WTC11 (cell line): Measurements from ENCODE around the gene SAMD4A. TPM values are rescaled to one million over a fixed set of nuclear protein-coding genes. Genes with fewer than 3 reads are reported as not detected.

Experiments
- ATAC-seq: fragments of 200-7000 bp; cut with Tn5 transposase; 2 replicates; pipeline ENCODE4 v1.10.0; 2021; ENCODE audit warnings: mild to moderate bottlenecking, moderate library complexity
- CTCF ChIA-PET: fragments of 300-600 bp; sonication (Branson Sonifier 250); formaldehyde crosslinking; loops from one replicate; lab custom pipeline; 2021; ENCODE audit warnings: antibody characterized with exemption; lab: Charles Lee
- POLR2A ChIA-PET: fragments of 350-600 bp; sonication (Branson Sonifier 250); formaldehyde crosslinking; loops from one replicate; lab custom pipeline; 2021; ENCODE audit warnings: antibody characterized with exemption; lab: Charles Lee
- DNase-seq: peaks from one replicate; pipeline ENCODE4 v3.0.0; 2021; ENCODE audit warnings: low spot score
- H3K27ac Mint-ChIP-seq: 2 replicates; pipeline ENCODE4 v1.8.0; 2021; ENCODE audit warnings: mixed read lengths
- H3K27me3 Mint-ChIP-seq: 2 replicates; pipeline ENCODE4 v1.8.0; 2021; ENCODE audit warnings: low read depth, mild to moderate bottlenecking, moderate library complexity, mixed read lengths
- H3K36me3 Mint-ChIP-seq: 2 replicates; pipeline ENCODE4 v1.8.0; 2021; ENCODE audit warnings: mixed read lengths
- H3K4me1 Mint-ChIP-seq: 2 replicates; pipeline ENCODE4 v1.8.0; 2022; ENCODE audit warnings: mixed read lengths
- H3K4me3 Mint-ChIP-seq: 2 replicates; pipeline ENCODE4 v1.8.0; 2021; ENCODE audit warnings: mild to moderate bottlenecking, moderate library complexity, mixed read lengths
- H3K9me3 Mint-ChIP-seq: 2 replicates; pipeline ENCODE4 v1.8.0; 2021; ENCODE audit warnings: mixed read lengths
- ATF1 ChIP-seq: sonication (generic); formaldehyde crosslinking; IDR thresholded peaks from 2 replicates; pipeline ENCODE4 v1.8.1; 2023; ENCODE audit warnings: mild to moderate bottlenecking, moderate library complexity, missing genetic modification reagents
- EMX1 ChIP-seq: fragments of 250-450 bp; sonication (Bioruptor Pico); IDR thresholded peaks from 2 replicates; pipeline ENCODE4 v1.8.0; 2021; ENCODE audit warnings: mild to moderate bottlenecking
- FOXJ3 ChIP-seq: sonication (generic); formaldehyde crosslinking; IDR thresholded peaks from 2 replicates; pipeline ENCODE4 v1.9.0; 2021; ENCODE audit warnings: missing genetic modification reagents, mild to moderate bottlenecking, borderline replicate concordance
- FOXP1 ChIP-seq: sonication (generic); formaldehyde crosslinking; IDR thresholded peaks from 2 replicates; pipeline ENCODE4 v1.8.0; 2022; ENCODE audit warnings: missing genetic modification reagents, mild to moderate bottlenecking, moderate library complexity, borderline replicate concordance
- GABPB1 ChIP-seq: sonication (generic); formaldehyde crosslinking; IDR thresholded peaks from 2 replicates; pipeline ENCODE4 v1.8.1; 2023; ENCODE audit warnings: mild to moderate bottlenecking, missing genetic modification reagents
- HMGA2 ChIP-seq: fragments of 250-450 bp; sonication (Bioruptor Pico); IDR thresholded peaks from 2 replicates; pipeline ENCODE4 v1.4.0; 2021; ENCODE audit warnings: mild to moderate bottlenecking, moderate library complexity
- MYBL2 ChIP-seq: sonication (generic); formaldehyde crosslinking; IDR thresholded peaks from 2 replicates; pipeline ENCODE4 v1.8.1; 2023; ENCODE audit warnings: mild to moderate bottlenecking, moderate library complexity, missing genetic modification reagents
- NFE2L1 ChIP-seq: sonication (generic); formaldehyde crosslinking; IDR thresholded peaks from 2 replicates; pipeline ENCODE4 v1.8.1; 2023; ENCODE audit warnings: missing genetic modification reagents
- OVOL2 ChIP-seq: fragments of 250-450 bp; sonication (Bioruptor Pico); IDR thresholded peaks from 2 replicates; pipeline ENCODE4 v1.9.0; 2021; ENCODE audit warnings: mild to moderate bottlenecking, borderline replicate concordance
- RELA ChIP-seq: sonication (generic); formaldehyde crosslinking; IDR thresholded peaks from 2 replicates; pipeline ENCODE4 v1.8.1; 2022; ENCODE audit warnings: missing genetic modification reagents, mild to moderate bottlenecking, borderline replicate concordance
- ZNF121 ChIP-seq: sonication (generic); formaldehyde crosslinking; IDR thresholded peaks from 2 replicates; pipeline ENCODE4 v1.8.0; 2023; ENCODE audit warnings: missing genetic modification reagents
- ZNF138 ChIP-seq: sonication (generic); formaldehyde crosslinking; conservative IDR thresholded peaks from 2 replicates; pipeline ENCODE4 v1.8.1; 2022; ENCODE audit warnings: mild to moderate bottlenecking, moderate library complexity, missing genetic modification reagents
- ZNF423 ChIP-seq: fragments of 250-450 bp; sonication (Bioruptor Pico); IDR thresholded peaks from 2 replicates; pipeline ENCODE4 v2.1.2; 2022; ENCODE audit warnings: mild to moderate bottlenecking, moderate library complexity
- total RNA-seq: library from RNA; stranded (reverse); gene quantifications from 3 replicates; pipeline ENCODE4 v1.2.3, GENCODE V29; 2021
- TF ChIP-seq, protein P1 (sequence below): sonication (generic); formaldehyde crosslinking; IDR thresholded peaks from 2 replicates; pipeline ENCODE4 v1.8.1; 2023; ENCODE audit warnings: mild to moderate bottlenecking, moderate library complexity, missing genetic modification reagents
- TF ChIP-seq, protein P2 (sequence below): sonication (generic); formaldehyde crosslinking; IDR thresholded peaks from 2 replicates; pipeline ENCODE4 v1.8.1; 2023; ENCODE audit warnings: mild to moderate bottlenecking, missing genetic modification reagents
- TF ChIP-seq, protein P3 (sequence below): sonication (generic); formaldehyde crosslinking; IDR thresholded peaks from 2 replicates; pipeline ENCODE4 v1.8.0; 2022; ENCODE audit warnings: mild to moderate bottlenecking, missing genetic modification reagents
- TF ChIP-seq, protein P4 (sequence below): sonication (generic); formaldehyde crosslinking; IDR thresholded peaks from 2 replicates; pipeline ENCODE4 v1.8.1; 2023; ENCODE audit warnings: mild to moderate bottlenecking, missing genetic modification reagents, moderate library complexity
- TF ChIP-seq, protein P5 (sequence below): sonication (generic); formaldehyde crosslinking; IDR thresholded peaks from 2 replicates; pipeline ENCODE4 v1.8.0; 2023; ENCODE audit warnings: mild to moderate bottlenecking, missing genetic modification reagents
- TF ChIP-seq, protein P6 (sequence below): sonication (generic); formaldehyde crosslinking; IDR thresholded peaks from 2 replicates; pipeline ENCODE4 v1.8.1; 2022; ENCODE audit warnings: missing genetic modification reagents, borderline replicate concordance
- TF ChIP-seq, protein P7 (sequence below): sonication (generic); formaldehyde crosslinking; IDR thresholded peaks from 2 replicates; pipeline ENCODE4 v1.8.0; 2022; ENCODE audit warnings: mild to moderate bottlenecking, missing genetic modification reagents
- TF ChIP-seq, protein P8 (sequence below): sonication (generic); formaldehyde crosslinking; IDR thresholded peaks from 2 replicates; pipeline ENCODE4 v1.8.0; 2023; ENCODE audit warnings: missing genetic modification reagents
- TF ChIP-seq, protein P9 (sequence below): fragments of 200-600 bp; IDR thresholded peaks from 2 replicates; pipeline ENCODE4 v1.8.0; 2022; ENCODE audit warnings: antibody characterized with exemption

The SAMD4A gene
- total RNA-seq, 1 experiment from 2014 or later: 6.0 TPM

DNA sequence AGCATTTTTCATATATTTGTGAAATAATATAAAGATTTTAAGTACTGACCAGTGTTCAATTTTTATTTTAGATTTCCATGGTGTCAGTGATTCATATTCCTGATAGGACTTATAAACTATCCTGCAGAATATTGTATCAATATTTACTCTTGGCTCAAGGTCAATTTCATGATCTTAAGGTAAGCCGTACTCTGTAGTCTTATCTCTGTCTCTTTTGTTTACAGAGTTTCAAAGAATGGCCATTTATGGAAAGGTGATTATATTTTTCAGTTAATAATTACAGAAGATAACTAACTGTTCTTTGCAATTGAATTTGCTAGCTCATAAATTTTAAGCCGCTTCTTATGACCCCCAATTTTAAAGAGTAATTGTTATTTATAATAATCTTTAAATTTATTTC is 29.3 kb upstream of the SAMD4A start:
- peaks cover 17% of the 10 kb centered on the region for H3K4me1 Mint-ChIP-seq
- CTCF ChIA-PET: no interaction called here
- POLR2A ChIA-PET: no interaction called here
- H3K9me3 Mint-ChIP-seq: no peaks in the 10 kb centered on the region
- no peak overlapping the region for H3K4me3 Mint-ChIP-seq
- H3K27me3 Mint-ChIP-seq: no peaks in the 10 kb centered on the region
- TF ChIP-seq MYBL2: no peak
- no peak for TF ChIP-seq GABPB1 (CRISPR knock-in tag)
- TF ChIP-seq RELA (CRISPR knock-in tag): no peak
- TF ChIP-seq, protein P1, sequence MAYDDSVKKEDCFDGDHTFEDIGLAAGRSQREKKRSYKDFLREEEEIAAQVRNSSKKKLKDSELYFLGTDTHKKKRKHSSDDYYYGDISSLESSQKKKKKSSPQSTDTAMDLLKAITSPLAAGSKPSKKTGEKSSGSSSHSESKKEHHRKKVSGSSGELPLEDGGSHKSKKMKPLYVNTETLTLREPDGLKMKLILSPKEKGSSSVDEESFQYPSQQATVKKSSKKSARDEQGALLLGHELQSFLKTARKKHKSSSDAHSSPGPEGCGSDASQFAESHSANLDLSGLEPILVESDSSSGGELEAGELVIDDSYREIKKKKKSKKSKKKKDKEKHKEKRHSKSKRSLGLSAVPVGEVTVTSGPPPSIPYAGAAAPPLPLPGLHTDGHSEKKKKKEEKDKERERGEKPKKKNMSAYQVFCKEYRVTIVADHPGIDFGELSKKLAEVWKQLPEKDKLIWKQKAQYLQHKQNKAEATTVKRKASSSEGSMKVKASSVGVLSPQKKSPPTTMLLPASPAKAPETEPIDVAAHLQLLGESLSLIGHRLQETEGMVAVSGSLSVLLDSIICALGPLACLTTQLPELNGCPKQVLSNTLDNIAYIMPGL (CRISPR knock-in tag): no peak
- no peak for TF ChIP-seq ZNF121 (CRISPR knock-in tag)
- no peak overlapping the region for H3K27ac Mint-ChIP-seq
- peaks cover 6% of the 10 kb centered on the region; the same call in 1 of the 2 replicates for H3K36me3 Mint-ChIP-seq
- no peak for ATAC-seq
- DNase-seq: no peak

DNA sequence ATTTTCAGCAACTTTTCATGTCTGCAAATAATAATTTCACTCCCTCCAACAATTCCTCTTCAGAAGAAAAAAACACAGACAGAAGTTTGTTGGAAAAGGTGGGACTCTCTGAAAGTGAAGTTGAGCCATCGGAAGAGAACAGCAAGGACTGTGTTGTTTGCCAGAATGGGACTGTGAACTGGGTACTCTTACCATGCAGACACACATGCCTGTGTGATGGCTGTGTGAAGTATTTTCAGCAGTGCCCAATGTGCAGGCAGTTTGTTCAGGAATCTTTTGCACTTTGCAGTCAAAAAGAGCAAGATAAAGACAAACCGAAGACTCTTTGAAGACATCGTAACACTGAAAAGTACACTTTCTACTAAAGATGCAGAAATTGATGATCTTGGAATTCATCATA is 28.9 kb upstream of the SAMD4A start:
- H3K9me3 Mint-ChIP-seq: no peaks in the 10 kb centered on the region
- no peaks in the 10 kb centered on the region for H3K27me3 Mint-ChIP-seq
- H3K36me3 Mint-ChIP-seq: peaks cover 6% of the 10 kb centered on the region; the same call in 1 of the 2 replicates
- no peak for ATAC-seq
- ChIA-PET POLR2A (no interaction called here), CTCF (no interaction called here)
- DNase-seq: no peak
- H3K4me3 Mint-ChIP-seq: no peak overlapping the region
- H3K4me1 Mint-ChIP-seq: peaks cover 18% of the 10 kb centered on the region
- no peak overlapping the region for H3K27ac Mint-ChIP-seq
- TF ChIP-seq FOXJ3 (CRISPR knock-in tag) (no peak), FOXP1 (no peak), NFE2L1 (no peak), ATF1 (CRISPR knock-in tag) (no peak), EMX1 (no peak), OVOL2 (no peak), ZNF423 (CRISPR knock-in tag) (no peak), HMGA2 (CRISPR knock-in tag) (no peak), ZNF138 (no peak)
- TF ChIP-seq, protein P2, sequence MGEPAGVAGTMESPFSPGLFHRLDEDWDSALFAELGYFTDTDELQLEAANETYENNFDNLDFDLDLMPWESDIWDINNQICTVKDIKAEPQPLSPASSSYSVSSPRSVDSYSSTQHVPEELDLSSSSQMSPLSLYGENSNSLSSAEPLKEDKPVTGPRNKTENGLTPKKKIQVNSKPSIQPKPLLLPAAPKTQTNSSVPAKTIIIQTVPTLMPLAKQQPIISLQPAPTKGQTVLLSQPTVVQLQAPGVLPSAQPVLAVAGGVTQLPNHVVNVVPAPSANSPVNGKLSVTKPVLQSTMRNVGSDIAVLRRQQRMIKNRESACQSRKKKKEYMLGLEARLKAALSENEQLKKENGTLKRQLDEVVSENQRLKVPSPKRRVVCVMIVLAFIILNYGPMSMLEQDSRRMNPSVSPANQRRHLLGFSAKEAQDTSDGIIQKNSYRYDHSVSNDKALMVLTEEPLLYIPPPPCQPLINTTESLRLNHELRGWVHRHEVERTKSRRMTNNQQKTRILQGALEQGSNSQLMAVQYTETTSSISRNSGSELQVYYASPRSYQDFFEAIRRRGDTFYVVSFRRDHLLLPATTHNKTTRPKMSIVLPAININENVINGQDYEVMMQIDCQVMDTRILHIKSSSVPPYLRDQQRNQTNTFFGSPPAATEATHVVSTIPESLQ (CRISPR knock-in tag): no peak
- TF ChIP-seq, protein P3, sequence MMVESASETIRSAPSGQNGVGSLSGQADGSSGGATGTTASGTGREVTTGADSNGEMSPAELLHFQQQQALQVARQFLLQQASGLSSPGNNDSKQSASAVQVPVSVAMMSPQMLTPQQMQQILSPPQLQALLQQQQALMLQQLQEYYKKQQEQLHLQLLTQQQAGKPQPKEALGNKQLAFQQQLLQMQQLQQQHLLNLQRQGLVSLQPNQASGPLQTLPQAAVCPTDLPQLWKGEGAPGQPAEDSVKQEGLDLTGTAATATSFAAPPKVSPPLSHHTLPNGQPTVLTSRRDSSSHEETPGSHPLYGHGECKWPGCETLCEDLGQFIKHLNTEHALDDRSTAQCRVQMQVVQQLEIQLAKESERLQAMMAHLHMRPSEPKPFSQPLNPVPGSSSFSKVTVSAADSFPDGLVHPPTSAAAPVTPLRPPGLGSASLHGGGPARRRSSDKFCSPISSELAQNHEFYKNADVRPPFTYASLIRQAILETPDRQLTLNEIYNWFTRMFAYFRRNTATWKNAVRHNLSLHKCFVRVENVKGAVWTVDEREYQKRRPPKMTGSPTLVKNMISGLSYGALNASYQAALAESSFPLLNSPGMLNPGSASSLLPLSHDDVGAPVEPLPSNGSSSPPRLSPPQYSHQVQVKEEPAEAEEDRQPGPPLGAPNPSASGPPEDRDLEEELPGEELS (CRISPR knock-in tag): no peak
- TF ChIP-seq, protein P4, sequence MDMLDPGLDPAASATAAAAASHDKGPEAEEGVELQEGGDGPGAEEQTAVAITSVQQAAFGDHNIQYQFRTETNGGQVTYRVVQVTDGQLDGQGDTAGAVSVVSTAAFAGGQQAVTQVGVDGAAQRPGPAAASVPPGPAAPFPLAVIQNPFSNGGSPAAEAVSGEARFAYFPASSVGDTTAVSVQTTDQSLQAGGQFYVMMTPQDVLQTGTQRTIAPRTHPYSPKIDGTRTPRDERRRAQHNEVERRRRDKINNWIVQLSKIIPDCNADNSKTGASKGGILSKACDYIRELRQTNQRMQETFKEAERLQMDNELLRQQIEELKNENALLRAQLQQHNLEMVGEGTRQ (CRISPR knock-in tag): no peak
- TF ChIP-seq, protein P5, sequence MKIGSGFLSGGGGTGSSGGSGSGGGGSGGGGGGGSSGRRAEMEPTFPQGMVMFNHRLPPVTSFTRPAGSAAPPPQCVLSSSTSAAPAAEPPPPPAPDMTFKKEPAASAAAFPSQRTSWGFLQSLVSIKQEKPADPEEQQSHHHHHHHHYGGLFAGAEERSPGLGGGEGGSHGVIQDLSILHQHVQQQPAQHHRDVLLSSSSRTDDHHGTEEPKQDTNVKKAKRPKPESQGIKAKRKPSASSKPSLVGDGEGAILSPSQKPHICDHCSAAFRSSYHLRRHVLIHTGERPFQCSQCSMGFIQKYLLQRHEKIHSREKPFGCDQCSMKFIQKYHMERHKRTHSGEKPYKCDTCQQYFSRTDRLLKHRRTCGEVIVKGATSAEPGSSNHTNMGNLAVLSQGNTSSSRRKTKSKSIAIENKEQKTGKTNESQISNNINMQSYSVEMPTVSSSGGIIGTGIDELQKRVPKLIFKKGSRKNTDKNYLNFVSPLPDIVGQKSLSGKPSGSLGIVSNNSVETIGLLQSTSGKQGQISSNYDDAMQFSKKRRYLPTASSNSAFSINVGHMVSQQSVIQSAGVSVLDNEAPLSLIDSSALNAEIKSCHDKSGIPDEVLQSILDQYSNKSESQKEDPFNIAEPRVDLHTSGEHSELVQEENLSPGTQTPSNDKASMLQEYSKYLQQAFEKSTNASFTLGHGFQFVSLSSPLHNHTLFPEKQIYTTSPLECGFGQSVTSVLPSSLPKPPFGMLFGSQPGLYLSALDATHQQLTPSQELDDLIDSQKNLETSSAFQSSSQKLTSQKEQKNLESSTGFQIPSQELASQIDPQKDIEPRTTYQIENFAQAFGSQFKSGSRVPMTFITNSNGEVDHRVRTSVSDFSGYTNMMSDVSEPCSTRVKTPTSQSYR (CRISPR knock-in tag): no peak
- TF ChIP-seq, protein P6, sequence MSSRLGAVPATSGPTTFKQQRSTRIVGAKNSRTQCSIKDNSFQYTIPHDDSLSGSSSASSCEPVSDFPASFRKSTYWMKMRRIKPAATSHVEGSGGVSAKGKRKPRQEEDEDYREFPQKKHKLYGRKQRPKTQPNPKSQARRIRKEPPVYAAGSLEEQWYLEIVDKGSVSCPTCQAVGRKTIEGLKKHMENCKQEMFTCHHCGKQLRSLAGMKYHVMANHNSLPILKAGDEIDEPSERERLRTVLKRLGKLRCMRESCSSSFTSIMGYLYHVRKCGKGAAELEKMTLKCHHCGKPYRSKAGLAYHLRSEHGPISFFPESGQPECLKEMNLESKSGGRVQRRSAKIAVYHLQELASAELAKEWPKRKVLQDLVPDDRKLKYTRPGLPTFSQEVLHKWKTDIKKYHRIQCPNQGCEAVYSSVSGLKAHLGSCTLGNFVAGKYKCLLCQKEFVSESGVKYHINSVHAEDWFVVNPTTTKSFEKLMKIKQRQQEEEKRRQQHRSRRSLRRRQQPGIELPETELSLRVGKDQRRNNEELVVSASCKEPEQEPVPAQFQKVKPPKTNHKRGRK: no peak
- TF ChIP-seq, protein P7, sequence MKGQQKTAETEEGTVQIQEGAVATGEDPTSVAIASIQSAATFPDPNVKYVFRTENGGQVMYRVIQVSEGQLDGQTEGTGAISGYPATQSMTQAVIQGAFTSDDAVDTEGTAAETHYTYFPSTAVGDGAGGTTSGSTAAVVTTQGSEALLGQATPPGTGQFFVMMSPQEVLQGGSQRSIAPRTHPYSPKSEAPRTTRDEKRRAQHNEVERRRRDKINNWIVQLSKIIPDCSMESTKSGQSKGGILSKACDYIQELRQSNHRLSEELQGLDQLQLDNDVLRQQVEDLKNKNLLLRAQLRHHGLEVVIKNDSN (CRISPR knock-in tag): no peak
- TF ChIP-seq, protein P8, sequence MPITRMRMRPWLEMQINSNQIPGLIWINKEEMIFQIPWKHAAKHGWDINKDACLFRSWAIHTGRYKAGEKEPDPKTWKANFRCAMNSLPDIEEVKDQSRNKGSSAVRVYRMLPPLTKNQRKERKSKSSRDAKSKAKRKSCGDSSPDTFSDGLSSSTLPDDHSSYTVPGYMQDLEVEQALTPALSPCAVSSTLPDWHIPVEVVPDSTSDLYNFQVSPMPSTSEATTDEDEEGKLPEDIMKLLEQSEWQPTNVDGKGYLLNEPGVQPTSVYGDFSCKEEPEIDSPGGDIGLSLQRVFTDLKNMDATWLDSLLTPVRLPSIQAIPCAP: no peak
- TF ChIP-seq, protein P9, sequence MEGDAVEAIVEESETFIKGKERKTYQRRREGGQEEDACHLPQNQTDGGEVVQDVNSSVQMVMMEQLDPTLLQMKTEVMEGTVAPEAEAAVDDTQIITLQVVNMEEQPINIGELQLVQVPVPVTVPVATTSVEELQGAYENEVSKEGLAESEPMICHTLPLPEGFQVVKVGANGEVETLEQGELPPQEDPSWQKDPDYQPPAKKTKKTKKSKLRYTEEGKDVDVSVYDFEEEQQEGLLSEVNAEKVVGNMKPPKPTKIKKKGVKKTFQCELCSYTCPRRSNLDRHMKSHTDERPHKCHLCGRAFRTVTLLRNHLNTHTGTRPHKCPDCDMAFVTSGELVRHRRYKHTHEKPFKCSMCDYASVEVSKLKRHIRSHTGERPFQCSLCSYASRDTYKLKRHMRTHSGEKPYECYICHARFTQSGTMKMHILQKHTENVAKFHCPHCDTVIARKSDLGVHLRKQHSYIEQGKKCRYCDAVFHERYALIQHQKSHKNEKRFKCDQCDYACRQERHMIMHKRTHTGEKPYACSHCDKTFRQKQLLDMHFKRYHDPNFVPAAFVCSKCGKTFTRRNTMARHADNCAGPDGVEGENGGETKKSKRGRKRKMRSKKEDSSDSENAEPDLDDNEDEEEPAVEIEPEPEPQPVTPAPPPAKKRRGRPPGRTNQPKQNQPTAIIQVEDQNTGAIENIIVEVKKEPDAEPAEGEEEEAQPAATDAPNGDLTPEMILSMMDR: no peak
